Transverse colon (tissue), 4 donors: Measurements from ENCODE around the gene ASB8. TPM values are rescaled to one million over a fixed set of nuclear protein-coding genes. Genes with fewer than 3 reads are reported as not detected.

Experiments
- DNase-seq: peaks from one replicate; pipeline ENCODE4 v3.0.0-alpha.2; 2019
- H3K27ac ChIP-seq, 4 donors: fragments of 200-600 bp; sonication (generic); 2 replicates each; pipeline ENCODE4 v1.5.1; 2016 to 2018; ENCODE audit warnings: inconsistent platforms in 4 of 4
- H3K27me3 ChIP-seq: fragments of 200-600 bp; sonication (generic); 2 replicates; pipeline ENCODE4 v1.5.1; 2017; ENCODE audit warnings: inconsistent platforms
- H3K36me3 ChIP-seq, 4 donors: fragments of 200-600 bp; sonication (generic); 2 replicates each; pipeline ENCODE4 v1.5.1; 2017 to 2019; ENCODE audit warnings: inconsistent platforms in 4 of 4
- H3K4me1 ChIP-seq, 4 donors: fragments of 200-600 bp; sonication (generic); 2 replicates each; pipeline ENCODE4 v1.5.1; 2017 to 2020; ENCODE audit warnings: inconsistent platforms in 4 of 4
- H3K4me3 ChIP-seq, 4 donors: fragments of 200-600 bp; sonication (generic); 1 replicate in 1 of 4; 2 replicates in 3 of 4; pipeline versions ENCODE4 v1.5.1 to v1.6.1; 2017 to 2019; ENCODE audit warnings: inconsistent platforms in 4 of 4
- H3K9me3 ChIP-seq, 2 donors: fragments of 200-600 bp; sonication (generic); 2 replicates each; pipeline ENCODE4 v1.5.1; 2017 to 2019; ENCODE audit warnings: inconsistent platforms in 2 of 2
- CTCF ChIP-seq, 5 experiments: fragments of 200-600 bp in 3 of 5; fragments of 450-650 bp in 2 of 5; sonication (generic) in 3 of 5; IDR thresholded peaks; 1 replicate in 2 of 5; 2 replicates in 3 of 5; pipeline ENCODE4 v1.5.1; 2016 to 2017; ENCODE audit warnings: antibody characterized with exemption in 5 of 5, inconsistent platforms in 3 of 5, mild to moderate bottlenecking in 2 of 5, moderate library complexity in 1 of 5
- EP300 ChIP-seq: sonication (generic); formaldehyde crosslinking; IDR thresholded peaks from one replicate; pipeline ENCODE4 v1.6.1; 2017; ENCODE audit warnings: antibody characterized with exemption, low read depth
- POLR2A ChIP-seq: fragments of 450-650 bp; IDR thresholded peaks from one replicate; pipeline ENCODE4 v1.6.1; 2016; ENCODE audit warnings: antibody characterized with exemption, mild to moderate bottlenecking, moderate library complexity
- POLR2AphosphoS5 ChIP-seq, 3 donors: sonication (generic); formaldehyde crosslinking; IDR thresholded peaks; one replicate each; pipeline ENCODE4 v1.6.1; 2016; ENCODE audit warnings: antibody characterized with exemption in 3 of 3
- WGBS, 2 donors: methylation state at CpG; one replicate each; pipeline ENCODE4 v1.1.5; 2018; ENCODE audit warnings: low coverage in 1 of 2; 5-methylcytosine and 5-hydroxymethylcytosine counted together
- in situ Hi-C, 4 donors: fragments of 200-750 bp; cut with MboI; loops; one replicate each; pipeline versions ENCODE4 v1.15.0 to v1.15.1; 2017; ENCODE audit warnings: low sequenced_read_pairs in 3 of 4, low pct_ligation_motif_present in 1 of 4, low pct_unique_long_range_greater_than_20kb in 1 of 4
- intact Hi-C: fragments of 100-400 bp; cut with DNase I; formaldehyde crosslinking; loops from one replicate; pipeline ENCODE4 v1.15.1; 2023; ENCODE audit warnings: low total_unique reads
- small RNA-seq, 4 donors: library from RNA; depleted of rRNA; stranded (forward); fragments of <200 nt; gene quantifications; one replicate each; pipeline ENCODE3, GENCODE V24; 2016
- total RNA-seq, 4 donors: library from RNA; depleted of rRNA; stranded (reverse); fragments of >200 nt; gene quantifications; one replicate each; pipeline ENCODE4 v1.1.0, GENCODE V29; 2016

ASB8 gene
- total RNA-seq, 4 donors from 2014 or later: 13.3 to 39.0 (median 23.3) TPM

GRCh38 chr12:48104531-48104930, 52.8 kb downstream of the ASB8 start:
- H3K36me3 ChIP-seq: no peaks in the 10 kb centered on the region
- peaks cover 8 to 21% (median 17%) of the 10 kb centered on the region in 4 donors for H3K4me1 ChIP-seq
- in situ Hi-C loops: loop anchor here in 1 of 4 donors (10.0 kb wide), 1 partner anchor 60 kb away; no protein-coding TSS in a partner anchor
- no peaks in the 10 kb centered on the region for H3K27me3 ChIP-seq
- intact Hi-C loops: loop anchor here (10.0 kb wide), 1 partner anchor 50 kb away; the partner anchor contains the start of gene ASB8
- peak overlapping the region in 1 of 4 donors; percentile 94 for H3K27ac ChIP-seq
- 57 to 60% methylated on average over 4 of the region's 4 CpGs for WGBS, 2 donors
- DNase-seq: no peak
- peak overlapping the region in 2 of 4 donors; percentile 84 to 90 for H3K4me3 ChIP-seq
- no peaks in the 10 kb centered on the region for H3K9me3 ChIP-seq
- TF ChIP-seq EP300 (no peak), CTCF (IDR thresholded peaks at IDR 0.05) (no peak), POLR2AphosphoS5 (IDR thresholded peaks at IDR 0.05) (no peak), POLR2A (no peak)

Small RNAs within 50 kb of the gene (small RNA-seq; reads per million reads assigned to genes)
- 0 to 0.70 (median 0.06) reads per million in 4 donors for gene MIR6505

Other genes starting within 250 kb of the ASB8 start
- 100 to 1,000 TPM in 2 of 4 donors, 10 to 100 TPM in 2; 51.9 to 258 (median 113) TPM for gene TMEM106C, start 193.9 kb downstream of the ASB8 start, total RNA-seq
- gene COL2A1, start 153.0 kb downstream of the ASB8 start, total RNA-seq: 1 to 10 TPM in 2 of 4 donors, under 1 TPM in 2; 0.16 to 4.2 (median 1.9) TPM
- gene SENP1, start 51.4 kb downstream of the ASB8 start, total RNA-seq: 10 to 100 TPM in 2 of 4 donors, 1 to 10 TPM in 2; 2.2 to 20.3 (median 10.5) TPM
- gene PFKM, start 38.2 kb downstream of the ASB8 start, total RNA-seq: 10 to 100 TPM; 21.7 to 48.8 (median 32.7) TPM
- gene CCDC184, start 26.1 kb upstream of the ASB8 start, total RNA-seq: under 1 TPM in 2 of 4 donors, not detected in 2; 0.27 to 0.79 TPM
- gene OR10AD1, start 45.8 kb upstream of the ASB8 start, total RNA-seq: not detected
- gene ZNF641, start 193.4 kb upstream of the ASB8 start, total RNA-seq: 10 to 100 TPM; 11.5 to 27.7 (median 15.2) TPM